HCT116 (cell line): Measurements from ENCODE around the gene POU3F1. TPM values are rescaled to one million over a fixed set of nuclear protein-coding genes. Genes with fewer than 3 reads are reported as not detected.

ENCODE experiments used
- ATAC-seq: fragments of 200-7000 bp; cut with Tn5 transposase; 2 replicates; pipeline ENCODE4 v1.9.1; 2020; ENCODE audit warnings: mild to moderate bottlenecking, moderate library complexity
- BruUV-seq: library from RNA; stranded (reverse); fragments of 400-500 nt; replicated peaks from 2 replicates; lab custom pipeline; 2021; lab: Mats Ljungman, UMichigan
- CTCF ChIA-PET: fragments of 300-600 bp; sonication (Branson Sonifier 250); formaldehyde crosslinking; loops from one replicate; lab custom pipeline; 2021; ENCODE audit warnings: antibody characterized with exemption; lab: Charles Lee
- POLR2A ChIA-PET: fragments of 300-600, 350-600 bp; sonication (Branson Sonifier 250); formaldehyde crosslinking; loops from one replicate; lab custom pipeline; 2021; ENCODE audit warnings: antibody characterized with exemption; lab: Charles Lee
- RAD21 ChIA-PET, 2 experiments: fragments of 300-600 bp; sonication (Branson Sonifier 250); formaldehyde crosslinking; loops; one replicate each; lab custom pipeline; 2023; ENCODE audit warnings: low total read pairs in 2 of 2; ENCODE audit not compliant: uncharacterized antibody in 2 of 2, unreplicated experiment in 2 of 2, low non-redundant PET in 1 of 2; lab: Charles Lee
- DNase-seq: peaks from one replicate; pipeline ENCODE4 v3.0.0-alpha.2; 2010; ENCODE audit warnings: low read depth, low spot score
- H2AFZ ChIP-seq: fragments of 200-600 bp; shearing (Covaris generic), sonication (generic); 2 replicates; pipeline ENCODE4 v1.6.1; 2017; ENCODE audit warnings: low read depth, mixed run types, mixed read lengths, antibody characterized with exemption, low read length; ENCODE audit not compliant: poor library complexity, severe bottlenecking
- H3K27ac ChIP-seq: 2 replicates; pipeline ENCODE4 v1.5.1; 2012; ENCODE audit warnings: low read depth, low read length
- H3K27me3 ChIP-seq: fragments of 200-600 bp; sonication (generic); 2 replicates; pipeline ENCODE4 v1.6.1; 2016; ENCODE audit warnings: mixed run types, low read length, mixed read lengths; ENCODE audit not compliant: insufficient read depth
- H3K36me3 ChIP-seq, 2 experiments: fragments of 200-500 bp in 1 of 2; fragments of 200-600 bp in 1 of 2; sonication (Bioruptor generic) in 1 of 2; sonication (generic) in 1 of 2; 2 replicates each; pipeline versions ENCODE4 v1.5.1 to v1.6.1; 2014 to 2016; ENCODE audit warnings: low read length in 2 of 2, inconsistent platforms in 1 of 2, mixed read lengths in 1 of 2, mixed run types in 1 of 2; ENCODE audit not compliant: insufficient read depth in 2 of 2, control insufficient read depth in 1 of 2
- H3K4me1 ChIP-seq, 2 experiments: fragments of 200-600 bp in 1 of 2; sonication (generic) in 1 of 2; 2 replicates each; pipeline versions ENCODE4 v1.5.1 to v1.6.1; 2012 to 2017; ENCODE audit warnings: low read length in 2 of 2, inconsistent platforms in 1 of 2, mild to moderate bottlenecking in 1 of 2, mixed read lengths in 1 of 2, mixed run types in 1 of 2, moderate library complexity in 1 of 2; ENCODE audit not compliant: insufficient read depth in 2 of 2, control insufficient read depth in 1 of 2
- H3K4me2 ChIP-seq: fragments of 200-600 bp; sonication (generic); 2 replicates; pipeline ENCODE4 v1.6.1; 2017; ENCODE audit warnings: mixed run types, low read length, mixed read lengths
- H3K4me3 ChIP-seq, 2 experiments: fragments of 200-600 bp in 1 of 2; sonication (generic) in 1 of 2; replicated peaks in 1 of 2; 2 replicates each; pipeline ENCODE4 v1.5.1; 2011 to 2016; ENCODE audit warnings: low read length in 2 of 2, control low read depth in 1 of 2, low read depth in 1 of 2, mild to moderate bottlenecking in 1 of 2, mixed read lengths in 1 of 2, mixed run types in 1 of 2
- H3K79me2 ChIP-seq: fragments of 200-600 bp; sonication (generic); 2 replicates; pipeline ENCODE4 v1.6.1; 2017; ENCODE audit warnings: mild to moderate bottlenecking, mixed run types, low read length, moderate library complexity, mixed read lengths; ENCODE audit not compliant: insufficient read depth
- H3K9ac ChIP-seq: fragments of 200-600 bp; sonication (generic); 2 replicates; pipeline ENCODE4 v1.6.1; 2016; ENCODE audit warnings: low read length, mixed read lengths
- H3K9me2 ChIP-seq: fragments of 200-600 bp; sonication (generic), shearing (Covaris generic); 2 replicates; pipeline ENCODE4 v1.6.1; 2017; ENCODE audit warnings: mixed run types, mild to moderate bottlenecking, moderate library complexity; ENCODE audit not compliant: insufficient read depth
- H3K9me3 ChIP-seq, 2 experiments: fragments of 200-500 bp in 1 of 2; fragments of 200-600 bp in 1 of 2; sonication (Bioruptor generic) in 1 of 2; sonication (generic) in 1 of 2; 2 replicates each; pipeline ENCODE4 v1.6.1; 2014 to 2017; ENCODE audit warnings: low read length in 2 of 2, mixed read lengths in 2 of 2, inconsistent platforms in 1 of 2, low read depth in 1 of 2, mild to moderate bottlenecking in 1 of 2, mixed run types in 1 of 2, moderate library complexity in 1 of 2; ENCODE audit not compliant: control insufficient read depth in 1 of 2, insufficient read depth in 1 of 2
- H4K20me1 ChIP-seq: fragments of 200-600 bp; sonication (generic), shearing (Covaris generic); 2 replicates; pipeline ENCODE4 v1.6.1; 2017; ENCODE audit warnings: mixed run types, mild to moderate bottlenecking, moderate library complexity; ENCODE audit not compliant: insufficient read depth
- ATF3 ChIP-seq: IDR thresholded peaks from 2 replicates; pipeline ENCODE4 v1.6.1; 2012
- CBX3 ChIP-seq: IDR thresholded peaks from 2 replicates; pipeline ENCODE4 v1.6.1; 2012; ENCODE audit warnings: low read depth
- CTCF ChIP-seq, 3 experiments: fragments of 200-600 bp in 1 of 3; sonication (generic) in 1 of 3; IDR thresholded peaks in 2 of 3; conservative IDR thresholded peaks in 1 of 3; 2 replicates each; pipeline ENCODE4 v1.5.1; 2012 to 2017; ENCODE audit warnings: low read depth in 2 of 3, low read length in 2 of 3, antibody characterized with exemption in 1 of 3, borderline replicate concordance in 1 of 3, control low read depth in 1 of 3, mild to moderate bottlenecking in 1 of 3, mixed read lengths in 1 of 3, mixed run types in 1 of 3, moderate library complexity in 1 of 3; ENCODE audit not compliant: insufficient read depth in 1 of 3
- EGR1 ChIP-seq: IDR thresholded peaks from 2 replicates; pipeline ENCODE4 v1.6.1; 2012; ENCODE audit warnings: low read depth
- ELF1 ChIP-seq: IDR thresholded peaks from 2 replicates; pipeline ENCODE4 v1.6.1; 2012; ENCODE audit warnings: low read depth, borderline replicate concordance
- EZH2phosphoT487 ChIP-seq: fragments of 200-600 bp; IDR thresholded peaks from 2 replicates; pipeline ENCODE4 v1.6.1; 2018; ENCODE audit warnings: antibody characterized with exemption, borderline replicate concordance
- MAX ChIP-seq: IDR thresholded peaks from 2 replicates; pipeline ENCODE4 v1.6.1; 2012
- POLR2A ChIP-seq: IDR thresholded peaks from 2 replicates; pipeline ENCODE4 v1.7.0; 2011; ENCODE audit warnings: borderline replicate concordance; ENCODE audit not compliant: insufficient read depth, insufficient read length; ENCODE audit errors: extremely low read depth
- RAD21 ChIP-seq: IDR thresholded peaks from 2 replicates; pipeline ENCODE4 v1.6.1; 2012; ENCODE audit warnings: low read depth, mild to moderate bottlenecking
- REST ChIP-seq: IDR thresholded peaks from 2 replicates; pipeline ENCODE4 v1.6.1; 2012; ENCODE audit warnings: low read depth
- SP1 ChIP-seq: IDR thresholded peaks from 2 replicates; pipeline ENCODE4 v1.6.1; 2012; ENCODE audit warnings: low read depth
- YY1 ChIP-seq: IDR thresholded peaks from 2 replicates; pipeline ENCODE4 v1.6.1; 2011; ENCODE audit warnings: low read length, low read depth, moderate library complexity, mild to moderate bottlenecking; ENCODE audit not compliant: insufficient replicate concordance; ENCODE audit errors: extremely low read depth
- ZBTB33 ChIP-seq: IDR thresholded peaks from 2 replicates; pipeline ENCODE4 v1.6.1; 2011; ENCODE audit warnings: mild to moderate bottlenecking, low read length, moderate library complexity; ENCODE audit not compliant: insufficient replicate concordance; ENCODE audit errors: extremely low read depth
- ZNF274 ChIP-seq: fragments of 200-500 bp; sonication (Bioruptor generic); IDR thresholded peaks from 2 replicates; pipeline ENCODE4 v1.6.1; 2014; ENCODE audit warnings: mild to moderate bottlenecking, low read depth, low read length, inconsistent platforms
- intact Hi-C: fragments of 100-400 bp; cut with micrococcal nuclease; formaldehyde crosslinking; loops from 2 replicates; pipeline ENCODE4 v1.10.0; 2022
- total RNA-seq: library from RNA; stranded (reverse); gene quantifications from one replicate; pipeline ENCODE4 v1.2.1, GENCODE V29; 2021; ENCODE audit not compliant: unreplicated experiment

POU3F1 gene
- total RNA-seq, 1 experiment from 2014 or later: not detected

GRCh38 chr1:38072858-38073257 lies 26.3 kb upstream of the POU3F1 start:
- ATAC-seq: no peak

More at GRCh38 chr1:38072858-38073257, 26.3 kb upstream of the POU3F1 start:
- H3K4me3 ChIP-seq: no peak overlapping the region
- RAD21 ChIA-PET: no interaction called here
- CTCF ChIA-PET: interaction anchor here (1.1 to 1.8 kb wide), 3 partner anchors 13 to 43 kb away, joined by 3 to 5 read pairs (median 4); no protein-coding TSS in a partner anchor
- H3K4me1 ChIP-seq: no peaks in the 10 kb centered on the region
- H3K27me3 ChIP-seq: no peaks in the 10 kb centered on the region
- no TSS peak for BruUV-seq
- no peaks in the 10 kb centered on the region for H3K36me3 ChIP-seq
- H3K79me2 ChIP-seq: no peaks in the 10 kb centered on the region
- H4K20me1 ChIP-seq: no peaks in the 10 kb centered on the region
- no peak overlapping the region for H3K9ac ChIP-seq
- no peak overlapping the region for H3K4me2 ChIP-seq
- no peaks in the 10 kb centered on the region for H3K9me2 ChIP-seq
- no peak for DNase-seq
- no peak for TF ChIP-seq ZNF274
- TF ChIP-seq EGR1: no peak
- TF ChIP-seq CTCF (IDR thresholded peaks at IDR 0.05 in 2 of 3, conservative IDR thresholded peaks at IDR 0.05 in 1 of 3; ENCODE audit: borderline replicate concordance in 1 of 3, insufficient read depth in 1 of 3, low read depth in 2 of 3, low read length in 2 of 3): no peak
- TF ChIP-seq ZBTB33: no peak
- no peak for TF ChIP-seq YY1
- TF ChIP-seq RAD21: no peak
- no peak for TF ChIP-seq CBX3
- no peak for TF ChIP-seq ELF1
- TF ChIP-seq POLR2A: no peak
- no peak for TF ChIP-seq MAX
- TF ChIP-seq ATF3: no peak
- no peak for TF ChIP-seq REST
- no peak for TF ChIP-seq EZH2phosphoT487
- TF ChIP-seq SP1: no peak
- TF ChIP-seq, all 23 proteins: peak for 0
- intact Hi-C loops: no loop called here
- POLR2A ChIA-PET: no interaction called here
- no peak overlapping the region for H3K27ac ChIP-seq
- no peaks in the 10 kb centered on the region for H3K9me3 ChIP-seq
- no peak overlapping the region for H2AFZ ChIP-seq
